Measurements from ENCODE around the gene MKLN1. TPM values are rescaled to one million over a fixed set of nuclear protein-coding genes. Genes with fewer than 3 reads are reported as not detected.

MKLN1 gene
- total and polyA plus RNA-seq, 2 of the 13 experiments (the other 11 are each of a cell fraction or from before 2014, with no cell fraction given): 33.6 to 43.5 TPM

DNA sequence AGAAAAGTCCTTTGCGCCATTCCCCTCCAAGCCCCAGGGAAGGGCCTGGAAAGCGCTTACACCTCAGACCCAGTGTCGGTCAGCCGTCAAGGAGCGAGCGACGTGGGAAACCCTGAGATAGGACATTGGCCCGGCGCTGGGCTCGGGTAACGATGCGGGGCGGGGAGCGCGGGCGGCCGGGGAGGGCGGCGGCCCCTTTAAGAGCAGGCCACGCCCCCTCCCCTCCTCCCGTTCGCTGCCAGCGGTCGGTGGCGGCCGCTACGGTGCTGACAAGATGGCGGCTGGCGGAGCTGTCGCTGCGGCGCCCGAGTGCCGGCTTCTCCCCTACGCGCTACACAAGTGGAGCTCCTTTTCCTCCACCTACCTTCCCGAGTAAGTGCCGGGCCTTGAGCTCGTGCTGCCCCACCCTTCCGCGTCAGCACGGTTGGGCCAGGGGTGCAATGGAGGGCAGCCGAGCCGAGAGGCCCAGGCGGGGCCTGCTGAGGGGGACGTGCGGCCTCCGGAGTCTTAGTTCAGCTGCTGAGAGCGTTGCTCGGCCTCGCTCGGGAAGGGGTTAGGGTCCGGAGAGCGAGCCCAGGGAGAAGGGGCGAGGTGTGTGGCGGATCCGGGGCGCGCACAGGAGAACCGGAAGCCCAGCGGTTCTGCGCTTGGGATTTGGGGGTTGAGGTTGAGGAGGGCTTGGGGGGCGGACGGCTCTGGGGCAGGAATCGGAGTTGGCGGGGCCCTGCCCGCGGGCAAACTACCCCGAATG lies at the start of gene MKLN1 (continued):
- TF ChIP-seq FOXC1 (CRISPR knock-in tag; IDR thresholded peaks at IDR 0.05; ENCODE audit: borderline replicate concordance) (peak; percentile 82; the same call in 1 of the 2 replicates), NR3C1 (CRISPR knock-in tag; IDR thresholded peaks at IDR 0.05) (peak; percentile 94; the same call in 1 of the 2 replicates), HNRNPH1 (optimal IDR thresholded peaks at IDR 0.05; ENCODE audit: low read depth, low read length) (no peak), ZFP36L2 (CRISPR knock-in tag; IDR thresholded peaks at IDR 0.05) (no peak), NR1H2 (CRISPR knock-in tag; IDR thresholded peaks at IDR 0.05; ENCODE audit: borderline replicate concordance, low read depth) (peak; percentile 69; the same call in 1 of the 2 replicates), CBX2 (IDR thresholded peaks at IDR 0.05; ENCODE audit: low read depth, low read length) (no peak), CBX2 (CRISPR knock-in tag; IDR thresholded peaks at IDR 0.05; ENCODE audit: low read depth) (no peak), ZNF143 (CRISPR knock-in tag; IDR thresholded peaks at IDR 0.05) (no peak), JUNB (CRISPR knock-in tag; IDR thresholded peaks at IDR 0.05; ENCODE audit: borderline replicate concordance) (0 out of 2 replicates have a peak, but pooled peaks have one; percentile 30), NBN (conservative IDR thresholded peaks at IDR 0.05) (no peak), FIP1L1 (IDR thresholded peaks at IDR 0.05; ENCODE audit: borderline replicate concordance, insufficient read depth, low read depth, low read length) (no peak; the same call in 1 of the 2 replicates), ZNF788 (CRISPR knock-in tag; IDR thresholded peaks at IDR 0.05; ENCODE audit: borderline replicate concordance) (peak; percentile 81; the same call in 1 of the 2 replicates), SUZ12 (IDR thresholded peaks at IDR 0.05; ENCODE audit: low read depth, low read length) (no peak), RAD51 (IDR thresholded peaks at IDR 0.05; ENCODE audit: borderline replicate concordance) (no peak), ZNF121 (CRISPR knock-in tag; IDR thresholded peaks at IDR 0.05) (no peak), ZNF468 (CRISPR knock-in tag; IDR thresholded peaks at IDR 0.05) (no peak), ZNF672 (CRISPR knock-in tag; IDR thresholded peaks at IDR 0.05) (0 out of 2 replicates have a peak, but pooled peaks have one; percentile 68), HOXA9 (CRISPR knock-in tag; IDR thresholded peaks at IDR 0.05; ENCODE audit: borderline replicate concordance) (peak; percentile 81; the same call in 1 of the 2 replicates), KLF9 (CRISPR knock-in tag; IDR thresholded peaks at IDR 0.05; ENCODE audit: low read depth) (no peak), ATAD3A (CRISPR knock-in tag; IDR thresholded peaks at IDR 0.05) (no peak)
- TF ChIP-seq, protein P1, sequence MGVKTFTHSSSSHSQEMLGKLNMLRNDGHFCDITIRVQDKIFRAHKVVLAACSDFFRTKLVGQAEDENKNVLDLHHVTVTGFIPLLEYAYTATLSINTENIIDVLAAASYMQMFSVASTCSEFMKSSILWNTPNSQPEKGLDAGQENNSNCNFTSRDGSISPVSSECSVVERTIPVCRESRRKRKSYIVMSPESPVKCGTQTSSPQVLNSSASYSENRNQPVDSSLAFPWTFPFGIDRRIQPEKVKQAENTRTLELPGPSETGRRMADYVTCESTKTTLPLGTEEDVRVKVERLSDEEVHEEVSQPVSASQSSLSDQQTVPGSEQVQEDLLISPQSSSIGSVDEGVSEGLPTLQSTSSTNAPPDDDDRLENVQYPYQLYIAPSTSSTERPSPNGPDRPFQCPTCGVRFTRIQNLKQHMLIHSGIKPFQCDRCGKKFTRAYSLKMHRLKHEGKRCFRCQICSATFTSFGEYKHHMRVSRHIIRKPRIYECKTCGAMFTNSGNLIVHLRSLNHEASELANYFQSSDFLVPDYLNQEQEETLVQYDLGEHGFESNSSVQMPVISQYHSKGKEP (CRISPR knock-in tag; IDR thresholded peaks at IDR 0.05): no peak; the same call in 1 of the 2 replicates
- TF ChIP-seq, protein P2, sequence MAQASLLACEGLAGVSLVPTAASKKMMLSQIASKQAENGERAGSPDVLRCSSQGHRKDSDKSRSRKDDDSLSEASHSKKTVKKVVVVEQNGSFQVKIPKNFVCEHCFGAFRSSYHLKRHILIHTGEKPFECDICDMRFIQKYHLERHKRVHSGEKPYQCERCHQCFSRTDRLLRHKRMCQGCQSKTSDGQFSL (CRISPR knock-in tag; IDR thresholded peaks at IDR 0.05): no peak
- TF ChIP-seq, protein P3, sequence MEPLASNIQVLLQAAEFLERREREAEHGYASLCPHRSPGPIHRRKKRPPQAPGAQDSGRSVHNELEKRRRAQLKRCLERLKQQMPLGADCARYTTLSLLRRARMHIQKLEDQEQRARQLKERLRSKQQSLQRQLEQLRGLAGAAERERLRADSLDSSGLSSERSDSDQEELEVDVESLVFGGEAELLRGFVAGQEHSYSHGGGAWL (CRISPR knock-in tag; IDR thresholded peaks at IDR 0.05): peak; percentile 78; the same call in 1 of the 2 replicates
- TF ChIP-seq, protein P4, sequence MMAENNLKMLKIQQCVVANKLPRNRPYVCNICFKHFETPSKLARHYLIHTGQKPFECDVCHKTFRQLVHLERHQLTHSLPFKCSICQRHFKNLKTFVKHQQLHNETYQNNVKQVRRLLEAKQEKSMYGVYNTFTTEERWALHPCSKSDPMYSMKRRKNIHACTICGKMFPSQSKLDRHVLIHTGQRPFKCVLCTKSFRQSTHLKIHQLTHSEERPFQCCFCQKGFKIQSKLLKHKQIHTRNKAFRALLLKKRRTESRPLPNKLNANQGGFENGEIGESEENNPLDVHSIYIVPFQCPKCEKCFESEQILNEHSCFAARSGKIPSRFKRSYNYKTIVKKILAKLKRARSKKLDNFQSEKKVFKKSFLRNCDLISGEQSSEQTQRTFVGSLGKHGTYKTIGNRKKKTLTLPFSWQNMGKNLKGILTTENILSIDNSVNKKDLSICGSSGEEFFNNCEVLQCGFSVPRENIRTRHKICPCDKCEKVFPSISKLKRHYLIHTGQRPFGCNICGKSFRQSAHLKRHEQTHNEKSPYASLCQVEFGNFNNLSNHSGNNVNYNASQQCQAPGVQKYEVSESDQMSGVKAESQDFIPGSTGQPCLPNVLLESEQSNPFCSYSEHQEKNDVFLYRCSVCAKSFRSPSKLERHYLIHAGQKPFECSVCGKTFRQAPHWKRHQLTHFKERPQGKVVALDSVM (CRISPR knock-in tag; IDR thresholded peaks at IDR 0.05): peak; percentile 50; the same call in 1 of the 2 replicates
- TF ChIP-seq, protein P5, sequence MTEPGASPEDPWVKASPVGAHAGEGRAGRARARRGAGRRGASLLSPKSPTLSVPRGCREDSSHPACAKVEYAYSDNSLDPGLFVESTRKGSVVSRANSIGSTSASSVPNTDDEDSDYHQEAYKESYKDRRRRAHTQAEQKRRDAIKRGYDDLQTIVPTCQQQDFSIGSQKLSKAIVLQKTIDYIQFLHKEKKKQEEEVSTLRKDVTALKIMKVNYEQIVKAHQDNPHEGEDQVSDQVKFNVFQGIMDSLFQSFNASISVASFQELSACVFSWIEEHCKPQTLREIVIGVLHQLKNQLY (CRISPR knock-in tag; IDR thresholded peaks at IDR 0.05): no peak

Measured in HepG2 (cell line).